Stimulated activated CD4-positive, alpha-beta T cell treated with anti-CD3 and anti-CD28 coated beads, Interleukin-2, amount 100 ng/mL, for 4 hours (primary cell): ENCODE data around the gene SMYD3.

Experiments used
- DNase-seq: peaks from one replicate; pipeline ENCODE4 v3.0.0-alpha.2; 2020; ENCODE audit warnings: low read depth

SMYD3 gene

DNA sequence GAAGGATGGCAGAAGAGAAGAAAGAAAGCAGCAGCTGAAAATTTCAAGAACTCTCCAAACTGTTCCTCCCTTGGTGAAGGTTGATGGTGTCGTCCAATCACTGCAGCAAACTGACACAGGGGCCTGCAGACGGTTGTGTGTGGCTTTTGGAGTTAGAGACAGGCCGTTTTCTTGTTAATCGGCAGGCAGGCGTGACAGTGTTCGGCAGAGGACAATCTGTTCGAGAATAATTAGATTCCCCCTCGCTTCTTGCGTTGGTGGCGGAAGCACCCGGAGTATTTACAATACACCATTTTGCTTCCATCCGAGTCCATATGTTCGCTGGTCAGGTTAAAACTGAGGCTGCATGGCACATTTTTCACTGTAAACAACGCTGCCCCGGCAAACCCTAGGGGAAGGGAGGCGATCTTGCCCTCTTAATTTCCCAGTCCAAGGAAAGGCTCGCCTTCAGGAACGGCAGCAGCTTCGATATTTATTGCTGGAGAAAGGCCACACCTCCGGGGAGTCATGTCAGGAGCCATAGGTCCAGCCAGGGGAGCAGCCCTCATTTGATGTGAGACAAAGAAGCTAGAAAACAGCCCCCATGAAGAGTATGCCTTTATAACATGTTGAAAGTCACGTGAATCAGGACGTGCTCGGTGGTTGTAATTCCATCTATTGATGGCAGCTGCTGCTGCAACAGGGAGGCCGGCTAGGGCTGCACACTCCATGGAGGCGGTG is 360.1 kb downstream of the SMYD3 start:
- no peak for DNase-seq

GRCh38 chr1:246145900-246146299 is 361.2 kb downstream of the SMYD3 start:
- DNase-seq: no peak

DNA sequence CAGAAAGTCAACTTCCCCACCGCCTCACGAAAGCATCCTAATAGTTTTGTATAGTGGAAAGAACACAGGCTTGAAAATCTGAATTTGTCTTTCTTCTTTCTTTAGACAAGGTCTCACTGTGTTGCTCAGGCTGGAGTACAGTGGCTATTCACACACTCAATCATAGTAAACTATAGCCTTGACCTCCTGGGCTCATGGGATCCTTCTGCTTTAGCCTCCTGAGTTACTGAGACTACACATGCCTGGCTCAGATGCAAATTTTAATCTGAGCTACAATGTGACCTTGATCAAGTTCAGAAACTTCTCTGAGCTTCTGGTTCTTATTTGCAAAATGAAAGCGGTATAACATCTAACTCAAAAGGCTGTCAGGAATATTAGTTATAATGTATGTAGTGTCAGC is 362.1 kb downstream of the SMYD3 start:
- DNase-seq: no peak

DNA sequence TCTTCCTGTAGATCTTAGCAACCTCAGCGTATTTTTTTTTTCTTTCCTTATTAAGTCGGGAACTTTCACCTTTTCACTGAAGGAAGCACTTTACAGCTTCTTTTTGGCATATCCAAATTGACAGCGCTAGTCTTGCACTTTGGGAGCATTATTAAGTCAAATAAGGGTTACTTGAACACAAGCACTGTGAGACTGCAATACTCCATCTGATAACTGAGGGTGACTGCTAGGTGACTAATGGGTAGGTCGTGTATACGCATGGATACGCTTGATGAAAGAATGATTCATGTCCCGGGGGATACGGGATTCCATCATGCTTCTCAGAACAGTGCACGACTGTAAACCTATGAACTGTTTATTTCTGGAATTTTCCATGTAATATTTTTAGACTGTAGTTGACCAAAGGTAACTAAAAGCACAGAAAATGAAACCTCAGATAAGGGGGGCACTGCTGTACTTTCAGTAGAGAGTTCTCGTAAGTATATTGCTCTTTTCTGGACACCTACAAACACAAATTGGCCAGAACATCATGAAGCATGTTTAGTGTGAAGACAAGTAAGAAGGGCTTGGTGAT is 364.7 kb downstream of the SMYD3 start:
- no peak for DNase-seq

DNA sequence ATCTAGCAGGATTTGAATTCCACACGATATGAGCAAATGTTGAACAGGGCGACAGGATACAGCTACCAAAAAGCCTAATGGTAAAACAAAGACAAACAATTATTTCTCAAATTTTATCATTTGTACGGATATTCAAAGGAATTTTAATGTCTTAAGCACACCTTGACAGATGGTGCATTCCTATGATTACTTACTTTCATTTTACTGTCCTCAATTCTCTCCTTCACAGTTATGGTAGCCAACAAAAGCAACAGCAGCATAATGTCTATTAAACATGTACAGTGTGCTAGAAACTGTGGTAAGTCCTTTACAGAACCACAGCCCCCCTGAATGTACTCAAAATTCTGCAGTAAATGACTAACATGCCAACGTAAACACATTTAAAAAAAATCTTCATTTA is 365.8 kb downstream of the SMYD3 start:
- no peak for DNase-seq

GRCh38 chr1:246139745-246140182 is 367.3 kb downstream of the SMYD3 start:
- no peak for DNase-seq

DNA sequence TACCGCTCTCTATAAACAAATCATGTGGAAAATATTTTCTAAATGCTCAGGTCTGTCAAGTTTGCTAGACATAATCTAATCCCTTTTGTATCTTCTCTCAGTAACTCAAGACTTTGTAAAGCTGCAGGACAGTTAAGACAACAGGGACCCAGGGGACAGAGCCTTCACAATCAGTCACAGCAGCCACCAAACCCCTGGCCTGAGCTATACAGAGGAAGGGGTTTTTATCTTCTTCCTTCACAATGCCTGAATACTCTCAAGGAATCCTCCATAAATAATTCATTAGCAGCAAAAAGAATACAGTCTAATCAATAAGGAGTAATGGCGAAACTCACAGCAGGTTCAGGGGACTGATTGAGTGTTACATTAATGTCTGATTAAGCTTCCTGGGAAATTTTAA is 368.3 kb downstream of the SMYD3 start:
- DNase-seq: no peak

- no peak for DNase-seq
Measured at GRCh38 chr1:246136477-246136876, 370.6 kb downstream of the SMYD3 start.

DNA sequence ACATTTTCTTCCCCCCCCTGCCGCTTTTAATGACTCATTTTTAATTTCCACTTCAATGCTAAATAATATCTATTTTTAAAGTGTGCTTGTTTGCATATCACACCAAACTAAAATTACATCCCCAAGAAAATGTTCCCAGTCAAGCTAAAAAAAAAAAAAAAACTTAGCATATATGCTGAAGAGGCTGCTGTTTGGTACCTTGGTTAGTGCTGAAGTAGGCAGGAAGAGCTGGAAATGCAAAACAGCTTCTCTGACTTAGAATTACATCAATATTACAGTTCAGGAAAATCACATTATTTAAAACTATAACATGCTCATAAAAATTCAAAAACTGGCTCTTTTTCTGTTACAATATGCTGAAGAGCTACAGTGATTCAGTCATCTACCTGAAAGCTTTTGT is 372.3 kb downstream of the SMYD3 start:
- no peak for DNase-seq

GRCh38 chr1:246131095-246131494 is 376.0 kb downstream of the SMYD3 start:
- DNase-seq: no peak

- no peak for DNase-seq
Measured at GRCh38 chr1:246128494-246129069, 378.5 kb downstream of the SMYD3 start.

DNA sequence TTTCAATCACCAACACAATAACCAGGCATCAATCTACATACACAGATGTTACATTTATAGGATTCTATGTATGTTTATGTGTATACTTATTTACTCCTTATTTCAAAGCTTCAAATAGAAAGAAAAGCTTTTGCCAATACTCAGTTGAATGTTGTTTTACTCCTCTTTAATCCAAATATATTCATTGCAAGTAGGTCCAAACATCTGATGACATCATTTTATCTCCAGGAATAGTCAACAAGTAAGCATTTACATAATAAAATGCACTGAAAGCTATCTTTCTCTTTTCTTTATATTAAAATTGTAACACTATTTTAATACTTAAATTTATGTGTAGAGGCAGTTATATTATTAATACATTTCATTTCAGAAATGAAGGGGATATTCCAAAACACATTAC is 380.5 kb downstream of the SMYD3 start:
- DNase-seq: no peak

DNA sequence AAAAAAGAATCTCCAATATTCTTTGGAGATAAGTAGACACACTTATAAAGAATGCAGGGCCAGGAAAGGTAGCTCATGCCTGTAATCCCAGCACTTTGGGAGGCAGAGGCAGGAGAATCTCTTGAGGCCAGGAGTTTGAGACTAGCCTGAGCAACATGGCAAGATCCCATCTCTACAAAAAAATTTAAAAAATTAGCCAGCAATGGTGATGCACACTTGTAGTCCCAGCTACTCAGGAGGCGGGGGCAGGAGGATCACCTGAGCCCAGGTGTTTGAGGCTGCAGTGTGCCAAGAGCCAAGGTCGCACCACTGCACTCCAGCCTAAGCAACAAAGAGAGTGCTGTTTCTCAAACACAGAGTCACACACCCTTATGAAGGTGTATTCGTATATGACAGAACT is 385.0 kb downstream of the SMYD3 start:
- DNase-seq: no peak

DNA sequence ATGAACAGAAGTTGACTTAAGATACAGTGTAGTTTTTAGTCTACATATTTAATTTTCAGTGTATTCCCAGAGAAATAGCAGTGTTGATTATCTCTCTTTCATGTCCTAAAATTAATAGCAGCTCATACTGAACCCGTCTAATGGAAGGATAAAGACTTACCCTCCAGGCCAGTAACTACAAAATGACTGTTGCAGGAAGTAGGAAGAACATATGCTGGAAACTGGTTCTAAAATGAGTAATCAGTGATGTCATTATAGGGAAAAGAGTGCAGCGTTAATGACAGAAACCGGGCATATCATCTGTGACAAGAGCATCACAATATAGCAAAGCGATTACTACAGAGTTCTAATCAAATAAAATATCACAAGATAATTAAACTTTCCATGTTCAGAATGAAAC is 385.5 kb downstream of the SMYD3 start:
- DNase-seq: no peak

- DNase-seq: peak; percentile 7
Measured at GRCh38 chr1:246117066-246117791, 389.9 kb downstream of the SMYD3 start.

DNA sequence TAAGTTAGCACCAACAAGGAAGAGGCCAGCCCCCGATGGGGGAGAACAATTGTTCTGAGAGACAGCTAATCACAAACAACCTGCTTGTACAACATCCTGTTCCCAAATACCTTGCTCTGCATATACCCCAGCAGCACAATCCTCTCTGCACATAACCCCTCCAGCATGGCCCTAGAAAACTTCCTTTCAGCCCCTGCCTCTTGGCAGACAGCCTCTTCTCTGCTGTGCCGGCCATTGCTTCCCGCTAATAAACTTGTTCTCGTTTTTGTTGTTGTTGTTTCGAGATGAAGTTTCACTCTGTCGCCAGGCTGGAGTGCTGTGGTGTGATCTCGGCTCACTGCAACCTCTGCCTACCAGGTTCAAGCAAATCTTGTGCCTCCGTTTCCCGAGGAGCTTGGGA is 392.7 kb downstream of the SMYD3 start:
- DNase-seq: no peak

DNA sequence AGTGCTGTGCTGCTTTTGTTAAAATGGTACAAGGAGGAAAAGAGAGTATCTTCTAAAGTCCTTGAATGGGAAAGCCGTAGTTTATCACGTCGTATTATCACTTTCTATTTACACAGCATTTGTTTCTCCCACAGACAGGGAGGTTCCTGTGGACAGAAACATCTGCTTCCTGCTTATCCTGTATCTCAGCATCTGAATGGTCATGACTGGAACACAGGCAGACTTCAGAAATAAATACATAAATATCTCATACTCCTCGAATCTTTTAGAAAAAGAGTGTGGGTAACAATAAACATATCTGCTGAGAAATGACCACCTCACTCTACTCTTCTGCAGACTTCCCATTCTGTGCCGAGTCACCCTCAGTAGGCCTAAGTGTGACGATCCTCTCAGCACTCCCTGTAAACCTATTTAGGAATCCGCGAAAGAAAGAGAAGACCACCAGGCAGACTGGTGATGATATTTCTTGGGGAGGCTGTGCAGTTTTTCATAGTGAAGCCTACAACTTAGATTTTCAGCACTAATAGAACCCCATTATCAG is 393.5 kb downstream of the SMYD3 start:
- no peak for DNase-seq

- no peak for DNase-seq
Measured at GRCh38 chr1:246111570-246111969, 395.5 kb downstream of the SMYD3 start.

GRCh38 chr1:246110343-246111219 is 396.5 kb downstream of the SMYD3 start:
- DNase-seq: no peak

GRCh38 chr1:246108278-246108925 is 398.7 kb downstream of the SMYD3 start:
- no peak for DNase-seq
